CD4-positive, alpha-beta memory T cell (primary cell): Measurements from ENCODE around the gene ADSL. TPM values are rescaled to one million over a fixed set of nuclear protein-coding genes. Genes with fewer than 3 reads are reported as not detected.

Experiments
- CTCF ChIA-PET: fragments of 350-600 bp; sonication (Branson Sonifier 250); formaldehyde crosslinking; loops from one replicate; lab custom pipeline; 2021; ENCODE audit warnings: inconsistent platforms; ENCODE audit not compliant: partially characterized antibody; lab: Charles Lee
- POLR2A ChIA-PET: fragments of 350-600 bp; sonication (Branson Sonifier 250); formaldehyde crosslinking; loops from one replicate; lab custom pipeline; 2021; ENCODE audit not compliant: partially characterized antibody; lab: Charles Lee
- DNase-seq, 5 donors: peaks; one replicate each; pipeline versions ENCODE4 v3.0.0 to v3.0.0-alpha.2; 2020 to 2022; ENCODE audit warnings: mixed read lengths in 1 of 5
- H3K27ac ChIP-seq: one replicate; pipeline ENCODE4 v1.7.0; 2013; ENCODE audit warnings: low read depth, low read length
- H3K27me3 ChIP-seq: 2 replicates; pipeline ENCODE4 v1.7.0; 2013; ENCODE audit warnings: mild to moderate bottlenecking, low read length, moderate library complexity; ENCODE audit not compliant: insufficient read depth
- H3K36me3 ChIP-seq: 2 replicates; pipeline ENCODE4 v1.7.0; 2013; ENCODE audit warnings: mild to moderate bottlenecking, low read length, moderate library complexity; ENCODE audit not compliant: insufficient read depth
- H3K4me1 ChIP-seq: 2 replicates; pipeline ENCODE4 v1.7.0; 2013; ENCODE audit warnings: mild to moderate bottlenecking, low read length, moderate library complexity; ENCODE audit not compliant: insufficient read depth
- H3K4me3 ChIP-seq, 2 donors: one replicate each; pipeline ENCODE4 v1.7.0; 2013; ENCODE audit warnings: low read length in 2 of 2, mild to moderate bottlenecking in 1 of 2
- H3K9me3 ChIP-seq, 2 donors: one replicate each; pipeline ENCODE4 v1.7.0; 2013; ENCODE audit warnings: low read length in 2 of 2, control low read depth in 1 of 2; ENCODE audit not compliant: control insufficient read depth in 1 of 2
- H3K27ac Mint-ChIP-seq, 7 donors: one replicate each; pipeline ENCODE4 v1.8.0; 2020 to 2021; ENCODE audit warnings: mixed read lengths in 7 of 7, mild to moderate bottlenecking in 6 of 7, inconsistent platforms in 3 of 7, moderate library complexity in 3 of 7
- H3K27me3 Mint-ChIP-seq, 2 donors: one replicate each; pipeline ENCODE4 v1.8.0; 2020 to 2021; ENCODE audit warnings: mixed read lengths in 2 of 2
- H3K36me3 Mint-ChIP-seq, 2 donors: one replicate each; pipeline ENCODE4 v1.8.0; 2020 to 2021; ENCODE audit warnings: mixed read lengths in 2 of 2, inconsistent platforms in 1 of 2, mild to moderate bottlenecking in 1 of 2
- H3K4me1 Mint-ChIP-seq, 4 donors: one replicate each; pipeline ENCODE4 v1.8.0; 2020 to 2021; ENCODE audit warnings: mixed read lengths in 4 of 4, mild to moderate bottlenecking in 1 of 4
- H3K4me3 Mint-ChIP-seq, 8 donors: one replicate each; pipeline ENCODE4 v1.8.0; 2020 to 2021; ENCODE audit warnings: mixed read lengths in 8 of 8, mild to moderate bottlenecking in 7 of 8, moderate library complexity in 6 of 8, inconsistent platforms in 3 of 8
- H3K9me3 Mint-ChIP-seq, 8 donors: one replicate each; pipeline ENCODE4 v1.8.0; 2020 to 2021; ENCODE audit warnings: mixed read lengths in 8 of 8, mild to moderate bottlenecking in 5 of 8, inconsistent platforms in 3 of 8, moderate library complexity in 1 of 8
- intact Hi-C: fragments of 100-400 bp; cut with micrococcal nuclease; formaldehyde crosslinking; loops from one replicate; pipeline ENCODE4 v1.15.1; 2023
- polyA plus RNA-seq, 2 donors: library from polyadenylated mRNA; unstranded; fragments of 300-500 nt; fragmentation: Illumina TruSeq; gene quantifications; one replicate each; pipeline ENCODE4 v1.2.3, GENCODE V29; 2021
- total RNA-seq, 2 experiments: library from RNA; stranded (reverse); gene quantifications; one replicate each; pipeline ENCODE4 v1.2.3, GENCODE V29; 2021

Gene ADSL
- total and polyA plus RNA-seq, 4 experiments from 2014 or later = 63.3 to 199 (median 109) TPM

GRCh38 chr22:40407021-40407761 is 60.9 kb downstream of the ADSL start:
- H3K27me3 Mint-ChIP-seq = no peaks in the 10 kb centered on the region
- peaks cover 0 to 2% (median 0%) of the 10 kb centered on the region in 8 donors for H3K9me3 Mint-ChIP-seq
- H3K36me3 ChIP-seq = peaks cover 64% of the 10 kb centered on the region
- H3K4me1 ChIP-seq = peaks cover 21% of the 10 kb centered on the region
- CTCF ChIA-PET = interaction anchor here (0.6 to 1.6 kb wide), 3 partner anchors 29 to 403 kb away, joined by 3 to 5 read pairs (median 3); no protein-coding TSS in a partner anchor
- H3K4me3 Mint-ChIP-seq = no peak overlapping the region
- H3K4me1 Mint-ChIP-seq = peaks cover 14 to 31% (median 23%) of the 10 kb centered on the region in 4 donors
- intact Hi-C loops = no loop called here
- H3K27ac ChIP-seq = no peak overlapping the region
- DNase-seq = no peak
- H3K27me3 ChIP-seq = no peaks in the 10 kb centered on the region
- POLR2A ChIA-PET = interaction anchor here (1.7 kb wide), 1 partner anchor 10 kb away, joined by 5 read pairs; no protein-coding TSS in a partner anchor
- H3K4me3 ChIP-seq = no peak overlapping the region
- H3K27ac Mint-ChIP-seq = no peak overlapping the region
- no peaks in the 10 kb centered on the region for H3K9me3 ChIP-seq
- peaks cover 18 to 69% of the 10 kb centered on the region in 2 donors for H3K36me3 Mint-ChIP-seq

GRCh38 chr22:40407831-40408717 is 61.8 kb downstream of the ADSL start:
- ChIA-PET POLR2A (interaction anchor here (1.0 kb wide), 1 partner anchor 7 kb away, joined by 4 read pairs; no protein-coding TSS in a partner anchor), CTCF (interaction anchor here (0.6 to 1.6 kb wide), 3 partner anchors 23 to 402 kb away, joined by 3 to 5 read pairs (median 3); no protein-coding TSS in a partner anchor)
- Mint-ChIP-seq H3K4me3 (no peak overlapping the region), H3K27ac (peak overlapping the region in 1 of 7 donors; percentile 8), H3K27me3 (no peaks in the 10 kb centered on the region), H3K9me3 (peaks cover 0 to 2% (median 0%) of the 10 kb centered on the region in 8 donors), H3K36me3 (peaks cover 18 to 69% of the 10 kb centered on the region in 2 donors), H3K4me1 (peaks cover 11 to 28% (median 20%) of the 10 kb centered on the region in 4 donors)
- DNase-seq = no peak
- H3K27me3 ChIP-seq = no peaks in the 10 kb centered on the region
- H3K4me3 ChIP-seq = no peak overlapping the region
- H3K9me3 ChIP-seq = no peaks in the 10 kb centered on the region
- H3K4me1 ChIP-seq = peaks cover 12% of the 10 kb centered on the region
- intact Hi-C loops = no loop called here
- peaks cover 64% of the 10 kb centered on the region for H3K36me3 ChIP-seq
- H3K27ac ChIP-seq = no peak overlapping the region

GRCh38 chr22:40408718-40409612 is 62.7 kb downstream of the ADSL start:
- CTCF ChIA-PET = interaction anchor here (0.9 kb wide), 2 partner anchors 24 to 513 kb away, joined by 3 read pairs; no protein-coding TSS in a partner anchor
- Histone ChIP-seq H3K36me3 (peaks cover 60% of the 10 kb centered on the region), H3K4me3 (no peak overlapping the region), H3K4me1 (peaks cover 3% of the 10 kb centered on the region), H3K27ac (no peak overlapping the region), H3K9me3 (no peaks in the 10 kb centered on the region), H3K27me3 (no peaks in the 10 kb centered on the region)
- Mint-ChIP-seq H3K4me3 (peak overlapping the region in 1 of 8 donors; percentile 54), H3K4me1 (peaks cover 2 to 19% (median 11%) of the 10 kb centered on the region in 4 donors), H3K27me3 (no peaks in the 10 kb centered on the region), H3K9me3 (peaks cover 0 to 2% (median 0%) of the 10 kb centered on the region in 8 donors), H3K36me3 (peaks cover 10 to 65% of the 10 kb centered on the region in 2 donors), H3K27ac (peak overlapping the region in 1 of 7 donors; percentile 61)
- DNase-seq = no peak
- POLR2A ChIA-PET = interaction anchor here (0.6 to 1.0 kb wide), 2 partner anchors 8 to 262 kb away, joined by 3 to 4 read pairs; no protein-coding TSS in a partner anchor
- intact Hi-C loops = no loop called here

GRCh38 chr22:40409613-40410113 is 63.4 kb downstream of the ADSL start:
- no peak overlapping the region for H3K4me3 Mint-ChIP-seq
- Histone ChIP-seq H3K9me3 (no peaks in the 10 kb centered on the region), H3K4me1 (no peaks in the 10 kb centered on the region), H3K4me3 (no peak overlapping the region), H3K27me3 (no peaks in the 10 kb centered on the region), H3K27ac (no peak overlapping the region), H3K36me3 (peaks cover 53% of the 10 kb centered on the region)
- peaks cover 2 to 16% (median 9%) of the 10 kb centered on the region in 4 donors for H3K4me1 Mint-ChIP-seq
- CTCF ChIA-PET = interaction anchor here (0.9 kb wide), 1 partner anchor 512 kb away, joined by 3 read pairs; no protein-coding TSS in a partner anchor
- H3K27ac Mint-ChIP-seq = peak overlapping the region in 1 of 7 donors; percentile 53
- POLR2A ChIA-PET = interaction anchor here (0.6 to 1.4 kb wide), 3 partner anchors 9 to 262 kb away, joined by 3 to 6 read pairs (median 3); no protein-coding TSS in a partner anchor
- no peak for DNase-seq
- peaks cover 0 to 2% (median 0%) of the 10 kb centered on the region in 8 donors for H3K9me3 Mint-ChIP-seq
- intact Hi-C loops = no loop called here
- H3K27me3 Mint-ChIP-seq = no peaks in the 10 kb centered on the region
- H3K36me3 Mint-ChIP-seq = peaks cover 10 to 64% of the 10 kb centered on the region in 2 donors

- POLR2A ChIA-PET = interaction anchor here (1.3 to 1.4 kb wide), 3 partner anchors 9 to 11 kb away, joined by 3 to 6 read pairs (median 3); no protein-coding TSS in a partner anchor
These were observed 64.0 kb downstream of the ADSL start for GRCh38 chr22:40410272-40410671.

More at GRCh38 chr22:40410272-40410671, 64.0 kb downstream of the ADSL start:
- CTCF ChIA-PET = no interaction called here
- no peak overlapping the region for H3K4me3 ChIP-seq
- H3K9me3 ChIP-seq = no peaks in the 10 kb centered on the region
- peaks cover 7 to 22% (median 15%) of the 10 kb centered on the region in 4 donors for H3K4me1 Mint-ChIP-seq
- H3K27ac Mint-ChIP-seq = peak overlapping the region in 1 of 7 donors; percentile 10
- H3K9me3 Mint-ChIP-seq = peaks cover 0 to 2% (median 0%) of the 10 kb centered on the region in 8 donors
- intact Hi-C loops = no loop called here
- H3K27me3 ChIP-seq = no peaks in the 10 kb centered on the region
- peaks cover 16 to 66% of the 10 kb centered on the region in 2 donors for H3K36me3 Mint-ChIP-seq
- no peak overlapping the region for H3K27ac ChIP-seq
- H3K4me1 ChIP-seq = peaks cover 3% of the 10 kb centered on the region
- H3K36me3 ChIP-seq = peaks cover 47% of the 10 kb centered on the region
- H3K27me3 Mint-ChIP-seq = no peaks in the 10 kb centered on the region
- H3K4me3 Mint-ChIP-seq = no peak overlapping the region
- DNase-seq = no peak
